IPS-18c (cell line): Measurements from ENCODE around the gene MYO1F.
"Not testable (repeated sequence)": the region's sequence is repeated elsewhere in the genome, so short reads cannot be mapped to it uniquely, and the experiment has no call there.

Experiments used
- H3K4me3 ChIP-seq: 2 replicates; pipeline ENCODE4 v1.7.0; 2013; ENCODE audit warnings: low read depth, mild to moderate bottlenecking, low read length, moderate library complexity; ENCODE audit not compliant: insufficient read depth
- H3K9me3 ChIP-seq: one replicate; pipeline ENCODE4 v1.6.1; 2013; ENCODE audit warnings: mild to moderate bottlenecking, low read length, moderate library complexity; ENCODE audit not compliant: control insufficient read depth, insufficient read depth

The MYO1F gene

GRCh38 chr19:8539621-8540149, 37.6 kb downstream of the MYO1F start:
- Histone ChIP-seq H3K4me3 (no peak overlapping the region), H3K9me3 (no peaks in the 10 kb centered on the region)

GRCh38 chr19:8537099-8537498, 40.1 kb downstream of the MYO1F start:
- Histone ChIP-seq H3K4me3 (no peak overlapping the region), H3K9me3 (no peaks in the 10 kb centered on the region)

- H3K4me3 ChIP-seq: no peak overlapping the region
- no peaks in the 10 kb centered on the region for H3K9me3 ChIP-seq
These were observed 41.0 kb downstream of the MYO1F start for GRCh38 chr19:8536282-8536681.

GRCh38 chr19:8532225-8532624, 45.0 kb downstream of the MYO1F start:
- H3K9me3 ChIP-seq: no peaks in the 10 kb centered on the region
- no peak overlapping the region for H3K4me3 ChIP-seq

- H3K4me3 ChIP-seq: no peak overlapping the region
- no peaks in the 10 kb centered on the region for H3K9me3 ChIP-seq
These were observed 45.8 kb downstream of the MYO1F start for GRCh38 chr19:8531470-8531869.

GRCh38 chr19:8530061-8530679, 47.1 kb downstream of the MYO1F start:
- H3K4me3 ChIP-seq: no peak overlapping the region
- H3K9me3 ChIP-seq: peaks cover 2% of the 10 kb centered on the region

GRCh38 chr19:8529369-8530006, 47.8 kb downstream of the MYO1F start:
- H3K9me3 ChIP-seq: peaks cover 2% of the 10 kb centered on the region
- no peak overlapping the region for H3K4me3 ChIP-seq

GRCh38 chr19:8528500-8528899, 48.7 kb downstream of the MYO1F start:
- Histone ChIP-seq H3K9me3 (peaks cover 2% of the 10 kb centered on the region), H3K4me3 (no peak overlapping the region)

- Histone ChIP-seq H3K4me3 (peak overlapping the region; percentile 84), H3K9me3 (peaks cover 2% of the 10 kb centered on the region)
These were observed 50.7 kb downstream of the MYO1F start for GRCh38 chr19:8526345-8527091.

GRCh38 chr19:8525401-8525684, 51.9 kb downstream of the MYO1F start:
- H3K4me3 ChIP-seq: peak overlapping the region; percentile 1; the same call in 1 of the 2 replicates

GRCh38 chr19:8519388-8519787, 57.9 kb downstream of the MYO1F start:
- H3K9me3 ChIP-seq: no peaks in the 10 kb centered on the region
- H3K4me3 ChIP-seq: no peak overlapping the region

More at GRCh38 chr19:8525401-8525684, 51.9 kb downstream of the MYO1F start:
- peaks cover 2% of the 10 kb centered on the region for H3K9me3 ChIP-seq

- no peak overlapping the region for H3K4me3 ChIP-seq
These were observed 58.7 kb downstream of the MYO1F start for GRCh38 chr19:8518536-8518935.

GRCh38 chr19:8517551-8518442, 59.4 kb downstream of the MYO1F start:
- H3K4me3 ChIP-seq: no peak overlapping the region
- no peaks in the 10 kb centered on the region for H3K9me3 ChIP-seq

More at GRCh38 chr19:8518536-8518935, 58.7 kb downstream of the MYO1F start:
- H3K9me3 ChIP-seq: no peaks in the 10 kb centered on the region

- no peaks in the 10 kb centered on the region for H3K9me3 ChIP-seq
- H3K4me3 ChIP-seq: no peak overlapping the region
These were observed 61.9 kb downstream of the MYO1F start for GRCh38 chr19:8515317-8515716.

GRCh38 chr19:8514505-8515009, 62.7 kb downstream of the MYO1F start:
- not testable (repeated sequence) for H3K4me3 ChIP-seq, H3K9me3 ChIP-seq

- H3K4me3 ChIP-seq: peak within 1 kb of the TSS; percentile 98
These were observed 63.3 kb downstream of the MYO1F start, which contains the start of gene ZNF414 for GRCh38 chr19:8513687-8514504. ZNF414 (minus strand) TSS chr19:8514167; CDS start chr19:8514046, 121 bp downstream.

More at GRCh38 chr19:8513687-8514504, 63.3 kb downstream of the MYO1F start, which contains the start of gene ZNF414:
- H3K9me3 ChIP-seq: no peaks in the 10 kb centered on the region
